ENCODE measurements around the gene TSGA10.
"Not testable (repeated sequence)": the region's sequence is repeated elsewhere in the genome, so short reads cannot be mapped to it uniquely, and the experiment has no call there.

Gene TSGA10

DNA sequence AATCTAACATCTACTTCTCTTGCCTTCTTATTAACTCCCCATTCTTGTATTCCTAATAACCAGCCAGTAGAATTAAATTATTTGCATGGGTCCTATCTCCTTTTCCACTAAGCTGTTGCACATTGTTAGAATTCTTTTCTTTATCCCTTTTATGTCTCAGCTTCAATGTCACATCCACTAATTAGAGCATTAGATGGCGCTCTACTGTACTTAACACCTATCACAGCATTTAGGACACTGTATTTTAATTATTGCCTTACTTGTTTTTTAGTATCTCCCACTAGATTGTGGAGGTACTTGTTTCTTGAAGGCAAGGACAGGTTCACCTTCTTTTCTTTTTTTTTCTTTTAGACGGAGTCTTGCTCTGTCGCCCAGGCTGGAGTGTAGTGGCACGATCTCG lies 3.9 kb upstream of the TSGA10 start:
- no peak for FAIRE-seq
- DNase-seq (ENCODE audit: extremely low spot score, insufficient read length, low read depth), result no peak

DNA sequence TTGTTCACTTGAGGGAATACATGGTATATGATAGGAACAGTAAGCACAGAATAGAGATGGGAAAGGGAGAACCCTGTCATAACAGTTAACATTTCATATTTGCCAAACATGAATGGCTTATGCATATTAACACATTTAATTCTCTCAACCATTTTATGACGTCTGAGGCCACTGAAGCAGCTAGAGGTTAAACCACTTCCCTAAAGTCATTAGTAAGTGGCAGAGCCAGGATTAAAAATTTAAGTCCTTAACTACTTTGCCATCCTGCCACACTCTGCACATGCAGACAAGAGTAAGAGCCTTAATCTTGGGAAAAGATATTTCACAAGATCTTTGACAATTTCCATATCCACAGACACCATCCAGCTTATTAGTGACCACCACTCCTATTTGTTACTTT lies 2.1 kb upstream of the TSGA10 start:
- FAIRE-seq, result no peak
- no peak for DNase-seq (ENCODE audit: extremely low spot score, insufficient read length, low read depth)

DNA sequence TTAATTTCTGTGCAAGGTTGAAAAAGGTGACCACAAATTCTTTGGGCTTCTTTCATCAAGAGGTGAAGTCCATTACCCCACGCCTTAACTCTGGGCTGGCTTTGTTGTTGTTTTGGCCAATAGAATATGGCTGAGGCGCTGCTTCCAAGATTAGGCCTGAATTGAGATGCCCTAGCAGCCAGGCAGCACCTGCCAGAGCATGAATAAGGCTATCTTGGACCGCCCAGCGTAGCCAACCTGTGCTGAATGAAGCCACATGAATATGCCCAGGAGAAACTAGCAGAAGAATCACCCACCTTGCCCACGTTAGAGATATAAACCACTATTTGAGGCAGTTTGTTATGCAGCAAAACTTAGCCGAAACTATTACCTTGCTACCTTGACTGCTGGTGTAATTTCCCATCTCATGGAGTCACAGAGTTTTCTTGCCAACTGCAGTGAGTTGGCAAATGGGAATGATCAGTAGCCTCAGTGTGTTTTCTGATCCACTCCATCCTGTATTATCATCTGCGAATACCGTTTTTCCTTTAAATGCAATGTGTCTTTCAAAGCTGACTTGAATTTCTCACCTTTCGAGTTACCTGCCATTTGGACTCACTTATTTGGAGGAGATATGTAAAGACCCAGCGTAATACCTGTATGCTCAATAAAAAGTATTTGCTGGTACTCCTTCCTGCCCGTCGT lies 679 bp downstream of the TSGA10 start:
- DNase-seq (ENCODE audit: extremely low spot score, insufficient read length, low read depth) (no peak), FAIRE-seq (no peak)

DNA sequence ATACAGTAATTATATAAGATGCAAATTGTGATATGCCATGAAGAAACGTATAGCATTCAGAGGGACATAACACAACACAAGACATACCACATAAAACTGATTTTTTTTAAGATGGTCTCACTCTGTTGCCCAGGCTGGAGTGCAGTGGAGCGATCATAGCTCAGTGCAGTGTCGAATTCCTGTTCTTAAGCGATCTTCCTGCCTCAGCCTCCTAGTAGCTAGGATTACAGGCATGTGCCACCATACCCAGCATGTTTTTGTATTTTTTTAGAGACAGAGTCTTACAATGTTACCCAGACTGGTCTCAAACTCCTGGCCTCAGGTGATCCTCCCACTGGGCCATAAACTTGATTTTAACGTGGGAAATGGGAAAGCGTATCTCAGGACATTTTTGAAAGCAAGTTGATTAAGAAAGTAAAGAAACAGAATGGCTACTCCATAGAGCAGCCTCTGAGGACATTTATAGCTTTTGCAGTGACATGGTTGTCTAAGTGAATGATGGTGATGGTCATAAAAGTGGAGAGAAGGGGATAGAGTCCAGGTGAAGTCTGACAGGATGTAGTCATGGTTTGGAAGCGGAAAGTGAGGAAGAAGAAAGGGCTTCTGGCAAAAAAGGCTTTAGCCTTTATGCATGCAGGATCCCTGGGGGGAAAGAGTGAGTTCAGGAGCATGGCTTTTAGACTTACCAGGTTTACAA lies 2.4 kb downstream of the TSGA10 start:
- FAIRE-seq (no peak), DNase-seq (ENCODE audit: extremely low spot score, insufficient read length, low read depth) (no peak)

DNA sequence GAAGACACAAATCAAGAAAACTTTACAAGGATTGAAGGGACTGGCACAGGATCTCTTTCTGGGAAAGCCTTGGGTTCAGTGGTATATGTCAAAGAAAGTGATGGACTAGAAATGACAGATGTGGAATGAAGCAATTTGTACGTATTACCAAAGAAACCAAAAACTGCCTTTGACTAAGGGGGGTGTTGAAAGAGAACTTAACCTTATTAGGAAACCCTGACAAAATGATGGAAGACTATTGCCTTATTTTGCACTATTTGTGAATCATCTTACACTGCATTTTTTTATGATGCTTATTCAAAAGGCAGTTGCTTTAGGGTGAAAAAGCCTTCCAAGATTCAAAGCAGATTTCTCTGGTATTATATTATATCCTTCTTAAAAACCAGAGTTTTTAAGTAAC lies 4.0 kb downstream of the TSGA10 start:
- no peak for DNase-seq (ENCODE audit: extremely low spot score, insufficient read length, low read depth)
- FAIRE-seq, result no peak

DNA sequence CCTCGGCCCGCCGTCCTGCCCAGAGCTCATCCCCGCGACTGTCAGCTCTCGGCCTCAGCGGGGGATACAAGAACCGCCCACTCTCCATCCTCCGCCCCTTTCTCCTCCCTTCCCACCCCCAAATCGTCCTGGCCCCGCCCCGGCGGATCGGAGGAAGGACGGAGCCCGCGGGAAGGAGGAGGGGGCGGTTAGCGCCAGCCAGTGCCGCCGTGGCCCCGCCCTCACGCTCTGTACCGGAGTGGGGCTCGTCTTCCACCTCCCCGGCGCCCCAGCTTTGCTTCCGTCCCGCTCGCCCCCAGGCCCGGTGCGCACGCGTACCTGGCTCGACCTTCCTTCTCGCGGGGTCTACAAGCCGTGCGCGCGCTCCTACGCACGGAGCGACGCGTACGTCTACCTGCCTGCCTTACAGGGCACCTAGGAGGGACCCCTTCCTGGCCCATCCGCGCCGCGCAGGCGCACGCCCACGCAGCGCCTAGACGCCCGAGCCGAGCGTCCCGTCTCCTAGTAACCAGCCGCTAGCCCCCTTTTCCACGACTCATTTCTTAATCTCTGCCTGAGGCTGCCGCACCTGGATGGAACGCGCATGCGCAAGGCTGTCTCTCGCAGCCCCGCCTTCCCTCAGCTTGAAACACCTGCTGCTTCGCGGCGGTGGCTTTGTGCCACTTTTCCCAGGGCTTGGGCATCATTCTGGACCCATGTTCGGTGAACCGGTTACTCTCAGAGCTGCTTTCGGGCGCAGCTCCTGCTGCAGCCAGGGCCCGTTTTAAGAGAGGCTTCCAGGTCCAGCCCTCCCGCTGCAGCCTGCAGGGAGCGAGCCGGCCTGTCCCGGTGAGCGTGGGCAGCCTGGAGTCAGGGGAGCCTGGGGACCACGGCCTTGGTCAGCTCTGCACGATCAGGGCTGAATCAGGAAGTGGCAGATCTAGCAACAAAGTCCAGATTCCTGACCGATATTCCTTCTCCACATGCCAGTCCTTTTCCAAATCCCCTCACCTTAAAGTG lies 13.3 kb downstream of the TSGA10 start, which contains the start of gene C2orf15:
TSS of gene C2orf15 (plus strand) at position 598 of the 999 bp plus-strand sequence. CDS start 8,852 bp downstream, outside the sequence.
- peak; percentile 92 for FAIRE-seq
- peak; percentile 77 for DNase-seq (ENCODE audit: extremely low spot score, insufficient read length, low read depth)

DNA sequence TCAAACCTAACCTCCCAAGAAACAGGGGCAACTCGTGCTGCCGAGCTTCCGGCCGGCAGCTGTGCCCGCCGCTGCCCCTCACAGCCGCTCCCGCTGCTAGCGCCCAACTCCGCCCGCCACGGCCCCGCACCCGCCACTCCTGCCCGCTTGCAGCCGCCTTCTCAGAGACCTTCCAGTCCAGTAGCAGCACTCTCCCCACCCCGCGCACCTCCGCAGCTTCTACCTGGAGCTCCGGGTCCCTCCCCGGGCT lies 14.0 kb downstream of the TSGA10 start:
- no peak for FAIRE-seq
- DNase-seq (ENCODE audit: extremely low spot score, insufficient read length, low read depth), result no peak

DNA sequence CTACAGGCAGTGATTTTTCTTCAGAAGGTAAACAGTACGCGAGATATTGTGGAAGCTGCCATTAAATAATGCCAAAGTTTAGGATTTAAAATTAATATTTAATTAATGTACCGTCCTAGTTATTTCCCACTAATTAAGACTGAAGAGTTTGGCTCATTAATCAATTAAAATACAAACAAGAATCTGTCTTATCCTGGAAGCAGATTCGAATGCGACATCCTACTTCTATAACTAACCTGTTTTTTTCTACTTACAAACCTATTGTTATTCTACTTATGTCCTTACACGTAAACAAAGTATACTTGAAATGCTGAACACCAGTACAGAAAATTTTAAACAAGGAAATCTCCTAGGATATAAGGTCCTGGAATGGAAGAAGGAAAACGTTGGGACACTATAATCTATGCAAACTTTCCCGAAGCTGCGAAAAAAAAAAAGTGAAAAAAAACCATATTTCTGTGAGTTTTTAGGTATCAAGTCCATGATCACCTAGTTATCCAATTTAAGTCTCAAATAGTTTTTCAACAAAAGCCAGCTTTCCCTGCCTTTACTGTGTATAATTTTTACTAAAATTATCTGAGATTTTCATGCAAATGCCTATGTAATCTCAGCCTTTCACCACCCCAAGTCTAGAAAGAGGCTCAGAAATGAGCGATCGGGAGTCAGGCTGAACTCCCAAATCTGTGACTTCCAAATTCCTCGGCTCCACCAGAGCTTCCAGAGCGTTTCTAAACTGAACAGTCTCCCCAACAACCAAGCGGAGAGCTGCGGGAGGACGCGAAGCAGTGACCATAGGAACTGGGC lies 14.5 kb downstream of the TSGA10 start:
- DNase-seq (ENCODE audit: extremely low spot score, insufficient read length, low read depth), result no peak
- FAIRE-seq, result no peak

DNA sequence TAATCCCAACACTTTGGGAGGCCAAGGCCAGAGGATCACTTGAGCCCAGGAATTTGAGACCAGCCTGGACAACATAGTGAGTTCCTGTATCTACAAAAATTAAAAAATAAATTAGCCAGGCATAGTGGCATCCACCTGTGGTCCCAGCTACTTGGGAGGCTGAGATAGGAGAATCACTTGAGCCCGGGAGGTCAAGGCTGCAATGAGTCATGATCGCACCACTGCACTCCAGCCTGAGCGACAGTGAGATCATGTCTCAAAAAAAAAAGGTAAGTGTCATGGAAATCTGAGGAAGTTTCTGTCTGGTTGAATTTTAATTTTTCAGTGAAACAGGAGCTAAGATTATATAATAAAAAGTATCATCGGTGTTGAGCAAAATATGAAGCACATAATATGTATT lies 15.7 kb downstream of the TSGA10 start:
- no peak for FAIRE-seq
- DNase-seq (ENCODE audit: extremely low spot score, insufficient read length, low read depth), result no peak

DNA sequence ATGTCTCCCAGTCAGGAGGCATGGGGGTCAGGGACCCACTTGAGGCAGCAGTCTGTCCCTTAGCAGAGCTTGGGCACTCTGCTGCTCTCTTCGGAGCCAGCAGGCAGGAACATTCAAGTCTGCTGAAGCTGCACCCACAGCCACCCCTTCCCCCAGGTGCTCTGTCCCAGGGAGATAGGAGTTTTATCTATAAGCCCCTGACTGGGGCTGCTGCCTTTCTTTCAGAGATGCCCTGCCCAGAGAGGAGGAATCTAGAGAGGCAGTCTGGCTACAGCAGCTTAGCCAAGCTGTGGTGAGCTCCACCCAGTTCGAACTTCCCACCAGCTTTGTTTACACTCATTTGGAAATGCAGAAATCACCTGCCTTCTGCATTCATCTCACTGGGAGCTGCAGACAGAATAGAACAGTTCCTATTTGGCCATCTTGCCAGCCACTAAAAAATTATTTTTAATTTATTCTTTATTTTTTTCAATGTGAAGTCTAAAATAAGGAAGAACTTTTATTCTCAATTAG lies 19.6 kb downstream of the TSGA10 start:
- DNase-seq (ENCODE audit: extremely low spot score, insufficient read length, low read depth); FAIRE-seq: not testable (repeated sequence)

DNA sequence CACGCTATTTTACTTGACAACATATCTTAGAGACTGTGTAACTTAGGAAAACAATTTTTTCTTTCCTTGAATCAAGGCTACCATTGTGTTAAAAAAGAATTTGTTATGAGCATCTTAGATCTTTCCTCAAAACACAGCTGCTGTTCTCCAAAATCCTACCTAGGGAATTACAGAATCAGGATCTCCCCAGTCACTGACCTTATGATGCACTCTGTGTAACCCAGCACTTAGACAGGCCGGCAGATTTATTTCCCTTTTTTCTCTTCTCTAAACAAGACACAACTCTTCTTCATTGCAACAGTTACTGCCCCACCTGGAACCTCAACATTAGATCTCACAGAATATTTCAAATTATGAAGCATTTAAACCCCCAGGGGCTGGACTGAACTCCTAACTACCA lies 26.8 kb downstream of the TSGA10 start:
- DNase-seq (ENCODE audit: extremely low spot score, insufficient read length, low read depth), result no peak
- FAIRE-seq, result no peak

DNA sequence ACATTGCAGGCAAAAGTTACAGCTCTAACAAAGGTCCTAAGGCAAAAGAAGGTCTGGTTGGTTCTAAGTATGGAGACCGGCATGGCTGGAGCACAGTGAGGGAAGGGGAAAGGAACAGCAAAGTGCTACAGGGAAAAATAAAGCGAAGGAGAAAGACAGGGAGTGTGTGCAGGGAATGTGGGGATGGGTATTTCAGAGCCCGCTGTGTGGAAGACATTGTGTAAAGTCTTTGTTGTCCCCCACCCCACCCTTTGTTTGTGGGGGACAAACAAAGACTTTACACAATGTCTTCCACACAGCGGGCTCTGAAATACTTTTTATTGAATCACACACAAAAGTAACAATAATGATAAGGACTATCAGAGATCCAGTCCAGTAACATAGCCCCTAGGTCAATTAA lies 42.1 kb downstream of the TSGA10 start:
- FAIRE-seq, result no peak

DNA sequence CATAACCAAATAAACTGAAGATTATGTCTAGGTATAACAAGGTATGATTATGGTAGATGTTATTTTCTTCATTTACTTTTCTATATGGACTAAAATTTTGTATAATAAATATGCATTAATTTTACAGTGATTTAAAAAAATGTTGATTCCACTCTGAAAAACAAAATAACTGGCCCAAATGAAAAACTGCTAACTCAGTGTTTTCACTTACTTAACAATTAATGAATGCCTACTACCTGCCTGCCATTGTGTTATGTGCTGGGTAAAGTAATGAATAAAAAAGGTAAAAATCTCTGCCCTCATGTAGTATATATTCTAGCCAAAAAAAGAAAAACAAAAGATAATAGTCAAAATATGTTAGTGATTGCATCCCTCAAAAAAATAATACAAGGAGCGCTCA lies 42.8 kb downstream of the TSGA10 start:
- no peak for DNase-seq (ENCODE audit: extremely low spot score, insufficient read length, low read depth)
- no peak for FAIRE-seq

More for the DNA sequence above, 42.1 kb downstream of the TSGA10 start:
- DNase-seq (ENCODE audit: extremely low spot score, insufficient read length, low read depth), result no peak

DNA sequence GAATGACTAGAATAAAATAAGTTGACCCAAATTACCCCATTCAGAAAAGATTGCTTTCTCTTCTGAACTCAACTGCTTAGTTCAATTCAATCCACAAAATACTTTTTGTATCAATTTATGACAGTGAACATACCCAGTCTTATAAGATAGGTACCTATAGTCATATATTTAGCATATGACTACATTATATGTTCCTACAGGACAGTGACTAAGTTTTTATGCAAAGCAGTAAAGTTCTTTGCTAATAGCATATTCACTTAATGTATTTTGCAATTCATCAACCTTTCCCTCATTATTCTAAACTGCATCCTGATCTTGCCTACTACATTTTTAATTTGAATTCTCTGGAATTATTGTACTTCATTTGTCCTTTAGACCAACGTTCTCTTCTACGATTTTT lies 43.5 kb downstream of the TSGA10 start:
- DNase-seq (ENCODE audit: extremely low spot score, insufficient read length, low read depth) (no peak), FAIRE-seq (no peak)

DNA sequence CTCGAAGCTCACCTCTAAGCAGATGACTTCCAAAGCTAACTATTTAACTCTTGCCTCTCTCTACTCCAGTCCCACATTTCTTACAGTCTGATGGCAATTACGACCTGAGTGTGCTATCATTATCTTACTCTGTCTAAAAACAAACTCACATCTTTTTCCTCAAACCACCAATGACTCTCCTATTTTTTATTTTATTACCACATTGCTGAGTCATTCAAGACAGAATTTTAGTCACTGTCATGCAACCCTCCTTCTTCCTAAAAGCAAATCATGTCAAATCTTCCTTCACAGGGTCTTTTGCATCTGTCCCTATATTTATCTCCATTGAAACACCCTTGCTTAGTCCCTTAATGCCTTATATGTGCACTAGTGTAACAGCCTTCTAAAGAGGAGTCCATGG lies 47.8 kb downstream of the TSGA10 start:
- DNase-seq (ENCODE audit: extremely low spot score, insufficient read length, low read depth), result no peak
- no peak for FAIRE-seq

DNA sequence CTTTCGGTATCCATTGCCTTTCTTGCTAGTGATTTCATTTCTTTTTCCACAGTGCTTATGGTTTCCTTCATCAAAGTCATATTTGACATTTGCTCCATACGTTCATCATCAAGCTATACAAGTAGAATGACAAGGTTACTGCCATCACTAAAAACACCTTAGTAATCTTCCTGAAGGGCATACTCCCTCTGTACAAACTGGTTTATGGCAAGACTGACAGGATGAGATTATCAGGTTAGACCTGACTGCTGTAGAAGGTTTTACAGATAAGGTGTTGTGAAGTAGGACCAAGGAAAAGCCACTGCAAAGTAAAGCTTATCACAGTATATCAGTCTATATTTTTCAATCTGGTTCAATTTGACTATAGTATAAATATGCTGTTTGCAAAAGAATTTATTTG lies 50.7 kb downstream of the TSGA10 start:
- FAIRE-seq (no peak), DNase-seq (ENCODE audit: extremely low spot score, insufficient read length, low read depth) (no peak)

DNA sequence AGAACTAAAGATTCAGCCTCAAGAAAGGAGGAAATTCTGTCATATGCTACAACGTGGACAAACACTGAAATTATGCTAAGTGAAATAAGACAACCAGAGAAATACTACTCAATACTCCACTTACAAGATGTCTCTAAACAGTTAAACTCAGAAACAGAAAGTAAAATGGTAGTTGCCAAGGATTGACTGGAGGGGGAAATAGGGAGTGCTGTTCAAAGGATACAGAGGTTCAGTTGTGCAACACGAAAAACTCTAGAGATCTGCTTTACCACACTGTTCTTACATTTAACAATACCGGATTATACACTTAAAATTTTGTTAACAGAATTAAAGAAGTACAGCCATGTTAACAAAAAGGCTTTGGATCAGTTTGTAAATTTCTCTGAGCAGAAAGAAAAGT lies 53.0 kb downstream of the TSGA10 start:
- no peak for DNase-seq (ENCODE audit: extremely low spot score, insufficient read length, low read depth)
- FAIRE-seq, result no peak

DNA sequence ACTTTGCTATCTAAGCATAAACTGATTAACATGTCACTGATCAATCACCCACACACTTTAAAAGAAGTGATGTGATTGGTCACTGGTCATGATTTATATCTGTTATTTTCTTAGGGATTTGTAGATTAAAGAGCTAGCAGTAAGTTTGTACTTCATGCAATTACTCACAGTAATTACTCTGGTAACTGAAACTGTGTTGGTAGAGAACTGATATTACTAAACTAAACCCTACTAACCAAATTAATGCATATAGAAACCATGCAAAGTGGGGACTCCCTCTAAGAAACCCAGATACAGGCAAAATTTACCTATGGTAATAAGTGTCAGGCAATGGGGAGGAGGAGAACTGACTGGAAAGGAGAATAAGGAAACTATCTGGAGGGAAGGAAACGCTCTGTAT lies 58.0 kb downstream of the TSGA10 start:
- FAIRE-seq (no peak), DNase-seq (ENCODE audit: extremely low spot score, insufficient read length, low read depth) (no peak)

DNA sequence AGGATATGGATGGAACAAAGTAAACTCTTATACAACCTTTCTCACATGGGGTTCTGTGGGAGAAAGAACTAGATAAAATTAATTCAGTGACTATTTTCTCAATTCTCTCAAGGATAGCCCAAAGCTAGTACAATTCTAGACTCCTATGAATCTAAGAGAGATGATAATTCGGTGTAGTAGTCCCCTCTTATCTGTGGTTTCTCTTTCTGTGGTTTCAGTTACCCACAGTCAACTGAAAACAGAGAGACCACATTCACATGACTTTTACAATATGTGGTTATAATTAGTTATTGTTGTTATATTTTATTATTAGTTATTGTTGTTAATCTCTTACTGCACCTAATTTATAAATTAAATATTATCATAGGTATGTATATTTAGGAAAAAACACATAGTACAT lies 66.7 kb downstream of the TSGA10 start:
- FAIRE-seq (no peak), DNase-seq (ENCODE audit: extremely low spot score, insufficient read length, low read depth) (peak; percentile 2)

DNA sequence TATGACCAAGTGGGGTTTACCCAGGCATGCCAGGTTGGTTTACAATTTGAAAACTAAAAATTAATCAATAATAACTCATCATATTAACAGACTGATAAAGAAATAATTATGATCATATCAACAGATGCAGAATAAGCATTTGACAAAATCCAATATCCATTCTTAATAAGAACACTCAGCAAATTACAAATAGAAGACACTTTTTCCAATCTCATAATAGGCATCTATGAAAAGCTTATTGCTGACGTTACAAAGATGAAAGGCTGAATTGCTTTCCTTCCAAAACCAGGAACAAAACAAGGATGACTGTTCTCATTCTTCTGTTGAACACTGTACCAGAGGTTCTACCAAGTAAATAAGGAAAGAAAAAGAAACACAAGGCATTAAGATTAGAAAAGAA lies 68.4 kb downstream of the TSGA10 start:
- FAIRE-seq (no peak), DNase-seq (ENCODE audit: extremely low spot score, insufficient read length, low read depth) (no peak)
